HUDEP-2 (cell line): ENCODE data around the gene TNFRSF13B.
"Not testable (repeated sequence)": the region's sequence is repeated elsewhere in the genome, so short reads cannot be mapped to it uniquely, and the experiment has no call there.

Source experiments
- DNase-seq, 76 experiments: peaks; one replicate each; lab custom pipeline; 2025; ENCODE audit not compliant: unreplicated experiment in 76 of 76; lab: John Stamatoyannopoulos, UW

Gene TNFRSF13B

GRCh38 chr17:16987830-16988601 is 16.1 kb upstream of the TNFRSF13B start:
- DNase-seq: peak in 23 of 76 experiments; percentile 2 to 53 (median 12)

DNA sequence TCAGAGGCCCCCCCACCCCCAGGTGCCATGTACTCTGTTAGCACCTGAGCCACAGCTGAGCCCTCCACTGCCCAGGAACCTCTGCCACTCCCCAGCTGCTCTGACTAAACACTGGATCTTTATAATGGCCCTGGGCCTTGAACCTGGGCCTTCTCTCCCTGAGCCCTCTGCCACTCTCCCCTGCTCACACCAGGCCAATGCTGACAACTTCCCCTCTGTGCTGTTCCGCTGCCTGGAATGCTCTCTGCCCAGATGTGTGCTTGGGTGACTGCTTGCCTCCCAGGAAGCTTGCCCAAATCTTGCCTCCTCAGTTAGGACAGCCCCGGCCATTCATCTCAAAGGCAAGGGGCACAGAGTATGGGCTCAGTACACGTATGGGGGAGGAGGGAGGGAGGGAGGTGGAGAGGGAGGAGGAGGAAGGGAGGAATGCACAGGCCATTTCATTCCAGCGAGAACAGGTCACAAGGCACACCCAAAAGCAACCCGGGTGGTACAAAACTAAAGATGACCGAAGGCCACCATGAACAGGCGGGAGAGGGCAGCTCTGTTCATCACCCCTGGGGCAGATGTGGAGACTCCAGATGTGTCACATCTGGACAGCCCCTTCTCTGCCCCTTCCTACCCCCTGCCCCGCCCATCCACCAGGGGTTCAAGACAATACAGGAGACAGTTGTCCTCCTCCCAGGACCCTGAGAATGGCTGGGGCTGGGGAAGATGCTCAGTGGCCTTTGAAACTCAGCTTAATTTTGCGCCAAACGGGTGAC is 15.3 kb upstream of the TNFRSF13B start:
- no peak for DNase-seq

GRCh38 chr17:16986391-16986790 is 14.5 kb upstream of the TNFRSF13B start:
- no peak for DNase-seq

- DNase-seq: no peak
These were observed 10.0 kb upstream of the TNFRSF13B start for GRCh38 chr17:16981928-16982327.

GRCh38 chr17:16980813-16981731 is 9.2 kb upstream of the TNFRSF13B start:
- DNase-seq: no peak

DNA sequence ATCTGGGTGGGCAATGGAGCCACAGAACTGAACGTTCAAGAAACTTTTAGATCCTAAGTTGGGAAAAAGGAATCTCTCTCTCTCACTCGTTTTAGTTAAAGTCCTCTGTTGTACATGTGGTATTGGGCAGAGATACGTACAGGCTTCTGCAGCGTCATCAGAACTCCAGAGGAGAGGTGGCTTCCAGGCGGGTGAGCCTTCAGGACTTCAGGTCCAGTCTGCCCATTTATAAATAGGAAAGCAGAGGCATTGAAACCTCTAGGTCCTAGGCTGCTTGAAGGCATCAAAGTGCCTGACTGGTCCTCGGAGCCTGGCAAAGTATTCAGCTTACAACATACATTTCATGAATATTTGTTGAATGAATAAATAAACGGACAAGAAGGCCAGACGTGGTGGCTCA is 8.1 kb upstream of the TNFRSF13B start:
- DNase-seq: no peak

GRCh38 chr17:16979237-16979823 is 7.4 kb upstream of the TNFRSF13B start:
- not testable (repeated sequence) for DNase-seq

GRCh38 chr17:16977932-16978331 is 6.0 kb upstream of the TNFRSF13B start:
- no peak for DNase-seq

DNA sequence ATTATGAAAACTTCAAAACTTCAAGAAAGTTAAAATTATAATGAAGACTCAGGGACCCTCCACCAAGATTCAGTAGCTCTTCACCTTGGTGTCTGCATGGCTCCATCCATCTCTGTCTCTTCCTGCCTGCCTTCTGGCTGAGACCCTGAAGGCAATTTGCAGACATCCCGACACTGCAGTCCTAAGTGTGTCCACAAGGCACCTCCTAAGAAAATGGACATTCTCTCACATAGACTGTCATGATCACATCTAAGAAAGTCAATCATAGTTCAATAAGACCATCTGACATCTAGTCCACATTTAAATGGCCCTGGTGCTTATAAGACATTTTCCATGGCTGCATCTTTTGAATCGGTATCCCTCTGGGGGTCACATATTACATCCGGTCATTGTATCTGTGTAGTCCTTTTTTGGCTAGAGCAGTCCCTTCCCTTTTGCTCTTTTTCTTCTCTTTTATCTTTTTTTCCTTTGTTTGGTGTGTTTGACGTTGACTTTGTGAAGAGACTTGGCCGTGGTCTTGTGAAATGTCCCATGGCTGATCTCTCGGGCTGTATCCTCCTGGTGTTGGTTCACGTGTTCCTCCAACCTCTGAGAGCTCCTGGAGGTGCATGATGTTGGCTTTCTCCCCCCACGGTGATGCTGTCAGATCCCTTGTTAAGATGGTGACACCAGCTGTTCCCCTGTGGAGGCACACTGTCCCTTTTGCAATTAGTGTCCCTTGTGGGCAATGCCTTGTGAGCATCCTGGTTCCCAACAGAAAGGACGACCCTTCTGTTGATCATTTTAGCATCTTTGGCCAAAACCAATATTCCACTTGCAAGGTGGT is 5.0 kb upstream of the TNFRSF13B start:
- DNase-seq: no peak

DNA sequence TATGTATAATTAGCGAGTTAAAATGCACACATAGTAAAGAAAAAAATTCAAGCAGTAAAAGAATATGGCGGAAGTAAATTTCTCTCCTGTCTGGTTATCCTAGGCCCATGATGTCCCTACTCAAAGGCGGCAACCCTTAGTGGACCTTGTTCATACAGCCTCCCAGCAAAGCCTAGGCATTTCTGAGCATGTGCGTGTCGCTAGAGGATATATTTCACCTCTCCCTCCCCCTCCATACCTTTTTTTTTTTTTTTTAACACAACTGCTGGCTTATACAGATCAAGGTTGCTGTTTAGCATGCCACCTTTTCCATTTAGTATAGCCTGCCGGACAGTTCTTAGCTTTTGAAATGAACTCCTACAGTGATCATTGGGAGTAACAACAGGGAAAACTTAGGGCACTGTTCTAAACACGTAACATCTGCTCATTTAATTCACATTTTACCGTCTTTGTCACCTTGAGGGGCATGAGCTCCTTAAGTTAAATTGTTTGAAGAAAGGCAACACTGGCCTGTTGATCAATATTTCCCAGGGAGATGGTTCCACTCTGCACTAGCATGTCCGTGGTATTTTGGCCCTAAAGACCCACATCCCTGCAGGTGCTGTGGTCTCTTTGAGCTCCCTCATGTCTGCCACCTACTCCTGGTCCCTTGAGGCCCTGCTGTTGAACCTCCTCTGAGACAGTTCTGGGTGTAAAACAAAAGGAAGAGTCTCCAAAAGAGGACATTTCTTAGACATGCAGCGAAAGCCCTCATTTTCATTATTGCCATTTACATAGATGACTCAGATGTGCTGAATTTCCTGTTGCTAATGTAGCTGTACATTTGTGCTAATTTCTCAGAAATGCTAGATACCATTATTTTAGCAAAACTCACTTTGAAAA is 4.1 kb upstream of the TNFRSF13B start:
- DNase-seq: peak in 1 of 76 experiments; percentile 7

DNA sequence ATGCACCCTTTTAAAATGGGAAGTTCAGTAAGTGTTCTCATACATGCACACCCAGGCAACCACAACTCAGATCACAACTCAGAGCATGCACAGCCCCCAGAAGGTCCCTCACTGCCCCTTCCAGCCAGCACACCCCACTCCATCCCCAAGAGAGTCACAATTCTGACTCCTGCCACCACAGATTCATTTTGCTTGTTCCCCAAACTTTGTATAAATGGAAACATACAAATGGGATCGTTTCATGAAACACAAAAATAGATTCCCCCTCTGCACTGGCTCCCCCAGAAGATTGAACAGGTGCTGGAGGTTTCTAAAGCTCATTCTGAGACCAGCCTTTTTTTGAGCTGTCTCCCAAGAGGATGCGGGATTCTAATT is 3.3 kb upstream of the TNFRSF13B start:
- DNase-seq: no peak

DNA sequence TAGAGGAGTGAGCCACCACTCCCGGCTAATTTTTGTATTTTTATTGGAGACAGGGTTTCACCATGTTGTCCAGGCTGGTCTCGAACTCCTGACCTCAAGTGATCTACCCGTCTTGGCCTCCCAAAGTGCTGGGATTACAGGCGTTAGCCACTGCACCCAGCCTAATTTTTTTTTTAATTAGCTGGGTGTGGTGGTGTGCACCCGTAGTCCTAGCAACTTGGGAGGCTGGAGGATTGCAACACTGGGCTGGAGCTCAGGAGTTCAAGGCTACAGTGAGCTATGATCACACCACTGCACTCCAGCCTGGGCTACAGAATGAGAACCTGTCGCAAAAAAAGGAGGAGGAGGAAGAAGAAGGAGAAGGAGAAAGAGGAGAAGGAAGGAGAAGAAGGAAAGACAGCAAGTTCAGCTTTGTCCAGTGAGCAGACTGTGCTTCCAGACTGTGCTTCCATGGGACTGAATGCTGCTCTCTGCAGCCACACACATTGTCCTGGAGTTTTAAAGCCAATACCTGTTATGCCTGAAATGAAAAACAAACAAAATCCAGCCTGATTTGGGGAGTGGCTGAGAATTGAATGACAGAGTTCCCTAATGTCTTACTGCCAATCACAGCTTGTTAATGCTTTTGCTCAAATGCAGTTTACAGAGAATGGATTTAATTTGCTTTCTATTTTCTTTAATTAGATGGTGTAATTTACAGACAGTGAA is 2.8 kb upstream of the TNFRSF13B start:
- no peak for DNase-seq

DNA sequence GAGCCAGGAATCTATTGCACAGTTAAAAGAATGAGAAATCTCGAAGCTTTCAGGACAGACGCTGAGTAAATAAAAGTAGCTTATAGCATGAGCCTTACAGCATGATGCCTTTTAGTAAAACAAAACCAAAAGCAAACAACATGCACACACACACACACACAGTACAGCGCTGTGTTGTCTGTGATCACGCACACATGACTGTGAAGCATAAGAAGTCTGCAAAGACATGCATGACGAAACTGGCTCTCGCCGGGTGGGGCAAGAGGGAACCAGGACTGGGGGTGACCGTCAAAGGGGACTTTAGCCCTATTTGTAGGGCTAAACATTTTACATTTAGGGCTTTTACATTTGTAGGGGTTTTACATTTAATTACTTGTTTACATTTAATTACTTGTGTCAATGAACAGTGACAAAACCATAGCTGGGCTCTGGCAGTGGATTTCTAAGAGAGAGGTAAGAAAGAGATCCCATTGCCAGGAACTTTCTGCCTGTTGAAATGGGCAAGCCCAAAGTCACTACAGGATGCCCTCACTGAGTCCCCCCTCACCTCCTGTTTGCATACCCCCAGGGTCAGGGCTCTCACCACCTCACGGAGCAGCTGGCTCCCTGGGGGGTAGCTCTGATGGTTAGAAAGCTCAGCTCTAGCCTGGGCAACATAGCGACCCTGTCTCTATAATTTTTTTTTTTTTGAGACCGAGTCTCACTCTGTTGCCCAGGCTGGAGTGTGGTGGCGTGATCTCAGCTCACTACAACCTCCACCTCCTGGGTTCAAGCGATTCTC is 2.0 kb upstream of the TNFRSF13B start:
- DNase-seq: no peak

- not testable (repeated sequence) for DNase-seq
These were observed 1.1 kb upstream of the TNFRSF13B start for GRCh38 chr17:16973043-16973442.

DNA sequence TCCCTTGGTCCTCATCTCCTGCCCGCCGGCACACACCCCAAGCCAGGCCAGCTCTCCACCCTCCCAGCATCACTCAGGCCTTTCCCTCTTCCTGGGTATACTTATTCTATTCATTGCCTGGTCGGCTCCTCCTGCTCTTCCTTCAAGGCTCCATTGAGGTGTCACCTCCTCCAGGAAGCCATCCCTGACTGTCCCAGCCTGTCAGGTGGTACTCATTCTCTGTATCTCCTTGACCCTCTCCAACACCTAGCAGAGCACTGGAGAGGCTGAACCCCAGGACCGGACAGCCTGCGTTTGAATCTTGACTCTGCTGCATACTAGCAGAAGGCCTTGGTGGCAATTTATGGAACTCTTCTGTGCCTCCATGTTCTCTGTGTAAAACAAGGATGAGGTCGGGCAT is 428 bp upstream of the TNFRSF13B start:
- DNase-seq: no peak

DNA sequence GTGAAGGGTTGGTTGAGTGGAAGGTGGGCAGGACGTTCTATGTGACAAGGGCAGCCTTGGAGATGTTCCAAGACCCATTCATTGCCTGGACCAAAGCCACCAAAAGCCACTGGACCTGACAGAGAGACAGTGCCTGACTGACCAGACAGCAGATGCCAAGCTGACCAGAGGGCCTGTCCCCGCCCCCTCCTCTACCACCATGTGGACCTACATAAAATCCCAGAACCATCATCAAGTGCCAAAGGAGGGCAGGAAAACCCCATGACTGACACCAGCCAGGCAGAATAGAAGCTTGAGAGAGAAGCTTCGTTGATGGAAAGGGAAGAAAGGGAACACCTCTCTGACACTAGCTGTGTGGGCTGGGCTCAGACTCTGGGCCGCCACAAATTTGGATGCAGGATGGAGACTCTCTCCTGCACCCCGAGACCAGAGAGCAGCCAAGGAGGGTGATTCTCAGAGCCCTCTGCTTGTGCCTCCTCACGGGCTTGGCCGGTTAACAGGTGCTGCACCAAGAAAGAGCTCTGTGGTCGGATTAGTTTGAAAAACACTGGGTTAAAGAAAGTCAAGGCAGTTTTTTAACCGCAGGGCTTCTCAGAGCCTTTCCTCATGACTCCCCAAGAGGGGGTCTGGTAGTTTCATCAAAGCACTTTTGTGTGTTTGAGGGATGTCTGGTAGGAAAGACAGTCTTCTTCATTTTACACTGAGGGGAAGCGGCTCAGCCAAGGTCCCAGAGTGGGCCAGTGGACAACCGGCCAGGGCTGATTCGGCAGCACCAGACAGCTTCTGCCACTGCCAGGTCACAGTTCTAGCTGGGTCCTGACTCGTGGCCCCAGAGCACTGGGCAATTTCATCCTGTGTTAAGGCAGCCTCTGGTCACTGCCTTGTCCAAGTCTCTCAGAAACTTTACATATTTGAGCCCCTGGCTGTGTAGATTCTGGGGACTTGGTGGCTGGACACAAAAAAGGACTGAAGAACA is 1.7 kb downstream of the TNFRSF13B start:
- DNase-seq: no peak
